NCI-H446 (cell line): ENCODE data around the gene GSTO1.
"Not testable (repeated sequence)": the region's sequence is repeated elsewhere in the genome, so short reads cannot be mapped to it uniquely, and the experiment has no call there.

Source experiments
- DNase-seq, 2 experiments: peaks; one replicate each; lab custom pipeline; 2025; lab: John Stamatoyannopoulos, UW

The GSTO1 gene

DNA sequence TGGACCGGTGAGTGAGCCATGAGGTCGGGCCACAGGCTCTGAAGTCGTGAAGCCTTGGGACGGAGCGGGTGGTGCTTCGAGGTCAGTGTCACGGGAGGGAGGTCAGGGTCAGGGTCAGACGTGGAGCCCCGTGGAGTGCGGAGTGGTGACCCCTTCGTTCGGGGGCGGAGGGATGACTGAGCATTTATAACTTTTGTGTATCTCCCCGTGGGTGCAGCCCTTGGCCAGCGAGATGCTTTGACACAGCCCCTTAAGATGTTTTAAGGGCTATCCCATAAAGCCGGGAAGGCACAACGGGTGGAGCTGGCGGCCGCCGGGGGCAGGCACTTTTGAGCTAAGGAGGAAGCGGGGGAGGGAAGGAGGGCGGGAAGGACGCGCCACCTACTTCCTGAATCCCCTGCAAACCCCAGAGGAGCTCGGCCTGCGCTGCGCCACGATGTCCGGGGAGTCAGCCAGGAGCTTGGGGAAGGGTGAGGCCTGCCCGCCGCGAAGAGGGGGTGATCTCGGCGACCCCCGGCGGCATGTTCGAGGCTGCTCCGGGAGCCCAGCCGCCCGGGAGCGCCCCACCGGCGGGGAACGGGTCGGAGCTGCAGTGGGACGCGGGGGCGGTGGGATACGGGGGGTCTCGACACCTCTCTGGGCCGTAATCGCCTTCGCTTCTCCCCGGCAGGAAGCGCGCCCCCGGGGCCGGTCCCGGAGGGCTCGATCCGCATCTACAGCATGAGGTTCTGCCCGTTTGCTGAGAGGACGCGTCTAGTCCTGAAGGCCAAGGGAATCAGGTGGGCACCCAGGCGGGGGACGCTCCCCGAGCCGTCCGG, at the start of gene GSTO1:
Gene GSTO1 (plus strand): TSS at position 400 of the 818 bp plus-strand sequence. CDS start 37 bp downstream, at position 437.
- peak in 1 of 2 experiments; percentile 12 for DNase-seq

GRCh38 chr10:104208730-104209129, 46.0 kb upstream of the GSTO1 start:
- DNase-seq, result no peak

DNA sequence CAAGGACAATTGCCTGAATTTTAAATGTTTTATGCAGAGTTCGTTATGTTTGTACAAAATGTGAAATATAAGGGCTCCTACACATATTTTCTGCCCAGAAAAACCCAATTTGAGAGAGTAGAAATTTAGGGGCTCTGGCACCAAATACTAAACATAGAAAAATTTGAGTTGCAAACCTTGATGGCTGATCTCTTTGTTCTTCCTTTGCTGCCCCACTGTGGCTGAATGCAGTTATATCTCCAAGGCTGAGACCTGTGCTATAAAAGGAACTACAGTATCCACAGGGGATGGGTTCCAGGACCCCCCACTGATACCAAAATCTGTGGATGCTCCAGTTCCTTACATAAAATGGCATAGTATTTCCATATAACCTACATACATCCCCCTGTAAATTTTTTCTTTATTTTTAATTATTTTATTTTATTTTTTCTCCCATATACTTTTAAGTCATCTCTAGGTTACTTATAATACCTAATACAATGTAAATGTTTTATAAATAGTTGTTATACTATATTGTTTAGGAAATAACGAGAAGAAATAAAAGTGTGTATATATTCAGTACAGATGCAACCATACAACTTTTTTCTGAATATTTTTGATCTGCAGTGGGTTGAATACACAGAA, 45.0 kb upstream of the GSTO1 start:
- peak; percentile 15 to 64 for DNase-seq

DNA sequence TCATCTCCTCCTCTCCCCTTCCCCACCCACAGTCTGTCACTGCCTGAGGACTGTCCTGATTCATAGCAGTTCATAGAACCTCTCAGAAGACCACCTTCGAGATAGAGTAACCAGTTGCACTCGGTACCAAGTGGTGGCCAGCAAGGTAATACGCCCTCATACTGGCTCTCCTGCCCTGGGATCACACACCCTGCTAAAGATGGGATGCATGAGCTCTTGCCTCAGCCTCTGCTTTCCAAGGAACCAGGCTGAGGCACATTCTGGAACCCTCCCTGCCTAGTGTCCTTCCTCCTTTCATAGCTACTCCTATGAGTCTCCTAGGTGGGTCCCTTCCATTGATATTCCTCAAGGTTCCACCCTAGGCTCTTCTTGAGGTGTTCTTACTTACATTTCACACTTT, 38.1 kb upstream of the GSTO1 start:
- DNase-seq, result no peak

DNA sequence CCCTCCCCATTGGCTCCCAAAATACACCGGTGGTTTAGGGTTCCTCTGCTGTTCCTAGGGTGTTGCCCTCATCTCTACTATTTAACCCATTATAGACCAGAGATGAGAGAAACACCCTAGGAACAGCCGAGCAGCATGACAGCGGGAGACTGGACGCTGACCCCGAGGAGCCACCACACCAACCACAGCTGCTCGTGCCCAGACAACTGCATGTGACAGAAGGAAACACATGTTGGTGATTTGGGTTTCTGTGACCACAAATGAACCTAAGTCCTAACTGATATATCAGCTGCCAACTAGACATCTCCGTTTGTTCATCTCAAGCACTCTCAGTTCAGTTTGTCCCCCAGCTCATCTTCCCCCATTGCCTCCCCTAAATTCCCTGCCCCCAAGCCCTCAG, 35.9 kb upstream of the GSTO1 start:
- DNase-seq, result no peak

GRCh38 chr10:104220522-104220921, 34.2 kb upstream of the GSTO1 start:
- no peak for DNase-seq

DNA sequence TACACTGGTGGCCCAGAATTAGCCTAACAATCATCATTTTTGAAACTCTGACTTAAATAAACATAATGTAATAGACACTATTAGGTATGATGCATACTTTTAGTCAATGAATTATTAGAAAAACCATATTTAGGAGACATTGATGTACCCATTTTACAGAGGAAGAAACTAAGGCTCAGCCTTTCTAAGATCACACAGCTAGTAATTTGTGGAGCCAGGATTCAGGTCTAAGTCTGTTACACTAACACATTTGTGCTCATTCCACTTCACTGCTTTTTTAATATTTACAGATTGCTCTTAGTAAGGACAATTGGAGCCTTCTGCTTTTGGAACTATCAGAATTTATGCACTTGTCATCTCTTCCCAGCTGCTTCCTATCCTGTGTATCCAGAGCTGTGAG, 31.4 kb upstream of the GSTO1 start:
- no peak for DNase-seq

GRCh38 chr10:104230490-104230889, 24.2 kb upstream of the GSTO1 start:
- DNase-seq, result no peak

GRCh38 chr10:104231784-104232612, 22.7 kb upstream of the GSTO1 start, which contains the start of gene CFAP43:
Gene CFAP43, minus strand, starts transcription at chr10:104232364. Its CDS starts 118 bp downstream, at chr10:104232246.
- peak; percentile 59 to 87 for DNase-seq

GRCh38 chr10:104232613-104233102, 22.0 kb upstream of the GSTO1 start:
- DNase-seq, result no peak

DNA sequence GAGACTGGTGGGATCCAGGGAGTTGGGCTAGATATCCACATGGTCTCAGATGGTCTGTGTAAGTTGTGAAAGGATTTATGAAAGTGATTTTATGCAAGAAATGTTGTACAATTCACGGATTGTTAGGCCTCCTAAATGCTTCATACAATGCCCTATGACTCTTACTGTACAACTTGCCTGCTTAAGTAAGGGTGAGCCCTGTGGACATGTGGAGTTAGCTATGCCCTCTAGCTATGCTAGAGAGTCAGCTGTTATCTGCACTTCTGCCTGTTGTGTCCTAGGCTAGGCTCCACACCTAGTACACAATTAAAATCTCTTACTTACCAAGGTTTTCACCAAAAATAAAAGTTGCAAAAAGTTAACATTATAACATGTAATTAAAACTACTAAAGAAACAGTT, 20.9 kb upstream of the GSTO1 start:
- no peak for DNase-seq

DNA sequence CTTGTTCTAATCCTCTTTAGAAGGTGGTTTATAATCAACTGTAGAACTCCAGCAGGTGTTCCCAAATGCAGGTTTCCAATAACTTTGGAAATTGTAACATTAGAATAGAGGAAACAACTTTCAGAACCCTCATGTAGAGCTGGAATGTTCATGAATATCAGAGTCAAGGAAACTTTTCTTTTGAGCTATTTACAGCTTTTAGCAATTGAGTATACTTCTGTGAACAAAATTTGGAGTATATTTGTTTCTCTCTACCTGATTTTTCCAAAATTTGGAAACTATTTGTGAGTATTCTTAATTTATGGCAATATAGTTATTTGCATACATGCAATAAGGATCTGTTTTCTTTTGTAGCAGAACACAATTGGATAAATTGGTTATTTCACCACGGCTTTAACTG, 19.8 kb upstream of the GSTO1 start:
- DNase-seq, result no peak

GRCh38 chr10:104235801-104236200, 18.9 kb upstream of the GSTO1 start:
- DNase-seq, result no peak

DNA sequence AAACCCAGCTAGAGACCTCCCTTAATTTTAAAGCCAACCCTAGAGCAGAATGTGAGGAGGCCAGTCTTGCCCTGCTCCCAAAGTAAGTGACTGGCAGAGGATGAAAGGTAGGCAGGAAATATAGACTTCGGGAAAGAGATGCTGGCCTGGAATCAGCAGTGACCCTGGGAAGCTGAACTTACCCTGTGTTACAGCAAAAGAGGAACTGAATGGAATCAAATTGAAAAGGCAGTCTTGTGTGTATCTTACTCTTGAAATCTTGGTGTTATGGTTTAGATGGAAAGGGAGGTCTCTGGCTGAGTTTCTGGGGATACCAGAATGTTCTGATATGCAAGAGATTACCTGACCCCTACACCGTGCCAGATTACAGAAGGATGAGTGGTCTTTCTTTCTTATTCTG, 14.6 kb upstream of the GSTO1 start:
- no peak for DNase-seq

DNA sequence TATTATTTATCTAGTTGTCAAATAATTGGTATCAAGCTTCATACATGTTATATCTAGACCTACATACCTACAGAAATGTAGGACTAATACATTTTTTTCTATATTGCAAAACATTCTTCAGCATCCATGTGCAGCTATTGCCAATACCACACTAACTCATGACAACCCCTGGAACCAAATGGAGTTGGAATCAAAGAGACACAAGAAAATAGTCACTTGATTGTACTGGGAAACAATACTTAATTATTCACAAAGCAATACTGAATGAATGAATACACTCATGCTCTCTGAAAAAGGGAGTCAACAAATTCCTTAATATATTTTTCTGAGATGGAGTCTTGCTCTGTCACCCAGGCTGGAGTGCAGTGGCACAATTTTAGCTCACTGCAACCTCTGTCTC, 12.1 kb upstream of the GSTO1 start:
- DNase-seq, result no peak

GRCh38 chr10:104243009-104243408, 11.7 kb upstream of the GSTO1 start:
- DNase-seq, result not testable (repeated sequence)

DNA sequence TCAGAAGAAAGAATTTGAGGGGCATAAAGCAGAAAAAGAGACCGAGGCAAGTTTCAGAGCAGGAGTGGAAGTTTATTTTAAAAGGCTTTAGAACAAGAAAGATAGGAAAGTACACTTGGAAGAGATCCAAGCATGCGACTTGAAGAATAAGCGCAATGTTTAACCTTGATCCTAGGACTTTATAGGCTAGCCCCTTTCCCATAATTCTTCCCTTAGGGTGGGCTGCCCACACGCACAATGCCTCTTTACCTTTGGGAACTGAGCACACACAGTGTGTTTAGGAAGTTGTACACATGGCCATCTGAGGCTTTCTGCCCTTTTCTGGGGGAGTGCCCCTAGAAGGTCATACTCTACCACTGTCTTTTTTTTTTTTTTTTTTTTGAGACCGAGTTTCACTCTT, 11.2 kb upstream of the GSTO1 start:
- no peak for DNase-seq

DNA sequence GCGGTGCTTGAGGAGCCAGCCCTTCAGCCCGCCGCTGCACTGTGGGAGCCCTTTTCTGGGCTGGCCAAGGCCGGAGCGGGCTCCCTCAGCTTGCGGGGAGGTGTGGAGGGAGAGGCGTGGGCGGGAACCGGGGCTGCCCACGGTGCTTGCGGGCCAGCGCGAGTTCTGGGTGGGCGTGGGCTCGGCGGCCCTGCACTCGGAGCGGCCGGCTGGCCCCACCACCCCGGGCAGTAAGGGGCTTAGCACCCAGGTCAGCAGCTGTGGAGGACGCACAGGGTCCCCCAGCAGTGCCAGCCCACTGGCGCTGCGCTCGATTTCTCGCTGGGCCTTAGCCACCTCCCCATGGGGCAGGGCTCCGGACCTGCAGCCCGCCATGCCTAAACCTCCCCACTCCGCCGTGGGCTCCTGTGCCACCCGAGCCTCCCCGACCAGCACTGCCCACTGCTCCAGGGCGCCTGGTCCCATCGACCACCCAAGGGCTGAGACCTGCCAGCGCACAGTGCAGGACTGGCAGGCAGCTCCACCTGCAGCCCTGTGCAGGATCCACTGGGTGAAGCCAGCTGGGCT, 9.5 kb upstream of the GSTO1 start:
- DNase-seq, result no peak

GRCh38 chr10:104246976-104247375, 7.7 kb upstream of the GSTO1 start:
- no peak for DNase-seq

GRCh38 chr10:104247513-104248146, 7.1 kb upstream of the GSTO1 start:
- no peak for DNase-seq

DNA sequence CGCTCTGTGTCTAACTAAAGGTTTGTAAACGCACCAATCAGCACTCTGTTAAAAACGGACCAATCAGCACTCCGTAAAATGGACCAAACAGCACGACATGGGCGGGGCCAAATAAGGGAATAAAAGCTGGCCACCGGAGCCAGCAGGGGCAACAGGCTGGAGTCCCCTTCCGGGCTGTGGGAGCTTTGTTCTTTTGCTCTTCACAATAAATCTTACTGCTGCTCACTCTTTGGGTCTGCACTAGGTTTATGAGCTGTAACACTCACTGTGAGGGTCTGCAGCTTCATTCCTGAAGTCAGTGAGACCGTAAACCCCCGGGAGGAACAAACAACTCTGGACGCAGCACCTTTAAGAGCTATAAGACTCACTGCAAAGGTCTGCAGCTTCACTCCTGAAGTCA, 5.8 kb upstream of the GSTO1 start:
- not testable (repeated sequence) for DNase-seq

- DNase-seq, result no peak
These were observed 4.3 kb upstream of the GSTO1 start for GRCh38 chr10:104250371-104250770.
